HL-60 (cell line): Measurements from ENCODE around the gene CELSR2.

Source experiments
- CTCF ChIP-seq: IDR thresholded peaks from one replicate; pipeline ENCODE4 v1.5.1; 2011; ENCODE audit warnings: low read length, control low read depth, inconsistent platforms; ENCODE audit not compliant: insufficient read depth
- GABPA ChIP-seq: IDR thresholded peaks from 2 replicates; pipeline ENCODE4 v1.6.1; 2012; ENCODE audit warnings: low read depth
- POLR2AphosphoS5 ChIP-seq: IDR thresholded peaks from 2 replicates; pipeline ENCODE4 v1.6.1; 2012; ENCODE audit warnings: low read depth

- TF ChIP-seq CTCF (no peak), POLR2AphosphoS5 (no peak), GABPA (no peak)
Measured at GRCh38 chr1:109208836-109209463, 40.4 kb upstream of the CELSR2 start.
